Measurements from ENCODE around the gene GALNT2. TPM values are rescaled to one million over a fixed set of nuclear protein-coding genes. Genes with fewer than 3 reads are reported as not detected.
A peak's percentile ranks its signal among the peaks of the same experiment; 100 is the strongest.

GALNT2 gene
- total and polyA plus RNA-seq, 10 of the 15 experiments (the other 5 are each of a cell fraction or from before 2014, with no cell fraction given), result 0.52 to 27.7 (median 16.3) TPM

DNA sequence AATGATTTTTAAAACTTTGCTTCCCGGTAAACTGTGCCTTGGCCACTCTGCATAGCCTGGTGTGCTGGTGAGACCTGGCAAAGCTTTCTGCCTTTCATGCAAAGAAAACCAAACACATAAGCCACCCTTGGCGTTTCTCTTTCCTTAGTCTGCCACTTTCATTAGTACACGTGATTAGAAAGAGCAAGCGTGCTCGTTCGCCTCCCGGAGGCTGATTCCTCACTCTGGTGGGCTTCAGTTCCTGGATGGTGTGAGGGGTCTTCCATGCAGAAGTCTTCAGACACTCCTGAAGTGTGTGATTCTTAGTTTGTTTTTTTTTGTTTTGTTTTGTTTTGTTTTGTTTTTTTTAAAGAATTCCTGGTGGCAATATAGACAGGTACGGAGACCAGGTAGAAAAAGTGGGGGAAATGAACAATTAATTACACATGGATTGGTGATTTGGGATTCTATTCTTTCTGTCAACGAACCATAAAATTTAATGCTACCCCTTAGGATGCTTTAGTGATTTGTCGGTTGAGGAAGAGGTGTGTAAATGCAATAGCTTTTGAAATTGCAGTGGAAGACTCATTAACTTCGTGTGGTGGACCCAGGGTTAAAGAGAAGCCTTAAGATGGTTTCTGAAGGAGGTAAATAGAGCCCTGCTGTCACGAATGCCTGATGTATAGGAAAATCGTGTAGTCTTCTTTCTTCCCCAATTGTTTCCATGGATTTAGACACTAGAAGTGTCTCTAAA, 2.1 kb downstream of the GALNT2 start:
- ChIA-PET SMC1A (ENCODE audit: uncharacterized antibody, unreplicated experiment) (interaction anchor here (0.7 to 3.0 kb wide), 12 partner anchors 10 to 353 kb away, joined by 3 to 14 read pairs (median 4); no protein-coding TSS in a partner anchor), CTCF (interaction anchor here (0.7 to 2.7 kb wide), 6 partner anchors 41 to 408 kb away, joined by 3 to 9 read pairs (median 4); no protein-coding TSS in a partner anchor), RAD21 (ENCODE audit: unreplicated experiment) (interaction anchor here (0.9 to 2.4 kb wide), 6 partner anchors 25 to 84 kb away, joined by 3 to 12 read pairs (median 4); no protein-coding TSS in a partner anchor), POLR2A (interaction anchor here (0.6 to 1.6 kb wide), 5 partner anchors 10 to 54 kb away, joined by 3 to 5 read pairs (median 4); no protein-coding TSS in a partner anchor)
- Histone ChIP-seq H4K20me1 (ENCODE audit: control insufficient read depth, insufficient read depth) (peaks cover 3% of the 10 kb centered on the region; the same call in 1 of the 2 replicates), H3K9ac (ENCODE audit: control insufficient read depth, insufficient read depth, low read length) (peak overlapping the region; percentile 82), H3K27me3 (replicated peaks in 1 of 2; ENCODE audit: control insufficient read depth in 2 of 2, insufficient read depth in 2 of 2, low read length in 1 of 2) (no peaks in the 10 kb centered on the region), H3K36me3 (ENCODE audit: control insufficient read depth in 2 of 2, insufficient read depth in 2 of 2, low read length in 1 of 2) (no peaks in the 10 kb centered on the region), H3K27ac (ENCODE audit: control insufficient read depth, insufficient read depth) (no peak overlapping the region), H3K9me3 (replicated peaks; ENCODE audit: control insufficient read depth, insufficient read depth, low read length) (no peaks in the 10 kb centered on the region; the same call in 1 of the 3 replicates), H2AFZ (ENCODE audit: control insufficient read depth, low read depth, low read length) (no peak overlapping the region; the same call in 1 of the 2 replicates), H3K4me1 (ENCODE audit: control insufficient read depth, insufficient read depth, low read length) (no peaks in the 10 kb centered on the region; the same call in 1 of the 2 replicates), H3K4me3 (peak overlapping the region; percentile 96), H3K79me2 (ENCODE audit: control insufficient read depth, insufficient read depth, low read length) (peaks cover 54% of the 10 kb centered on the region), H3K4me2 (ENCODE audit: control insufficient read depth, insufficient read depth) (peak overlapping the region; percentile 81)
- in situ Hi-C loops (cut with MboI), result no loop called here
- DNase-seq (ENCODE audit: low read depth, low spot score), result no peak
- no peak for FAIRE-seq
- intact Hi-C loops (cut with micrococcal nuclease; ENCODE audit: unreplicated experiment), result loop anchor here (2.0 to 5.0 kb wide), 2 partner anchors 36 to 407 kb away; no protein-coding TSS in a partner anchor
- TSS peak; percentile 57 for BruUV-seq (replicated peaks)
- 43% methylated on average over 13 of the region's 13 CpGs for WGBS (ENCODE audit: insufficient coverage, insufficient replicate concordance, low lambda C conversion rate, missing lambda C conversion rate)
- peak; percentile 12 for ATAC-seq
- TF ChIP-seq, protein P1, sequence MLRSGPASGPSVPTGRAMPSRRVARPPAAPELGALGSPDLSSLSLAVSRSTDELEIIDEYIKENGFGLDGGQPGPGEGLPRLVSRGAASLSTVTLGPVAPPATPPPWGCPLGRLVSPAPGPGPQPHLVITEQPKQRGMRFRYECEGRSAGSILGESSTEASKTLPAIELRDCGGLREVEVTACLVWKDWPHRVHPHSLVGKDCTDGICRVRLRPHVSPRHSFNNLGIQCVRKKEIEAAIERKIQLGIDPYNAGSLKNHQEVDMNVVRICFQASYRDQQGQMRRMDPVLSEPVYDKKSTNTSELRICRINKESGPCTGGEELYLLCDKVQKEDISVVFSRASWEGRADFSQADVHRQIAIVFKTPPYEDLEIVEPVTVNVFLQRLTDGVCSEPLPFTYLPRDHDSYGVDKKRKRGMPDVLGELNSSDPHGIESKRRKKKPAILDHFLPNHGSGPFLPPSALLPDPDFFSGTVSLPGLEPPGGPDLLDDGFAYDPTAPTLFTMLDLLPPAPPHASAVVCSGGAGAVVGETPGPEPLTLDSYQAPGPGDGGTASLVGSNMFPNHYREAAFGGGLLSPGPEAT (IDR thresholded peaks at IDR 0.05; ENCODE audit: low read depth), result peak; percentile 33; the same call in 1 of the 2 replicates
- TF ChIP-seq NBN (IDR thresholded peaks at IDR 0.05) (peak; percentile 33; the same call in 1 of the 2 replicates), TCF12 (IDR thresholded peaks at IDR 0.05; ENCODE audit: low read depth, low read length) (no peak), WRNIP1 (IDR thresholded peaks at IDR 0.05; ENCODE audit: borderline replicate concordance, low read depth, low read length) (0 out of 2 replicates have a peak, but pooled peaks have one; percentile 18), CBFB (IDR thresholded peaks at IDR 0.05; ENCODE audit: low read depth) (no peak), MTA2 (IDR thresholded peaks at IDR 0.05; ENCODE audit: low read depth) (0 out of 2 replicates have a peak, but pooled peaks have one; percentile 15), STAT1 (conservative IDR thresholded peaks at IDR 0.05) (no peak), KLF5 (IDR thresholded peaks at IDR 0.05; ENCODE audit: partially characterized antibody) (no peak), ETV6 (conservative IDR thresholded peaks at IDR 0.05 in 1 of 2, IDR thresholded peaks at IDR 0.05 in 1 of 2; ENCODE audit: borderline replicate concordance in 1 of 2, low read depth in 1 of 2) (no peak)
- TF ChIP-seq, protein P2, sequence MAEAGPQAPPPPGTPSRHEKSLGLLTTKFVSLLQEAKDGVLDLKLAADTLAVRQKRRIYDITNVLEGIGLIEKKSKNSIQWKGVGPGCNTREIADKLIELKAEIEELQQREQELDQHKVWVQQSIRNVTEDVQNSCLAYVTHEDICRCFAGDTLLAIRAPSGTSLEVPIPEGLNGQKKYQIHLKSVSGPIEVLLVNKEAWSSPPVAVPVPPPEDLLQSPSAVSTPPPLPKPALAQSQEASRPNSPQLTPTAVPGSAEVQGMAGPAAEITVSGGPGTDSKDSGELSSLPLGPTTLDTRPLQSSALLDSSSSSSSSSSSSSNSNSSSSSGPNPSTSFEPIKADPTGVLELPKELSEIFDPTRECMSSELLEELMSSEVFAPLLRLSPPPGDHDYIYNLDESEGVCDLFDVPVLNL (IDR thresholded peaks at IDR 0.05; ENCODE audit: low read depth, low read length), result no peak
- TF ChIP-seq, protein P3, sequence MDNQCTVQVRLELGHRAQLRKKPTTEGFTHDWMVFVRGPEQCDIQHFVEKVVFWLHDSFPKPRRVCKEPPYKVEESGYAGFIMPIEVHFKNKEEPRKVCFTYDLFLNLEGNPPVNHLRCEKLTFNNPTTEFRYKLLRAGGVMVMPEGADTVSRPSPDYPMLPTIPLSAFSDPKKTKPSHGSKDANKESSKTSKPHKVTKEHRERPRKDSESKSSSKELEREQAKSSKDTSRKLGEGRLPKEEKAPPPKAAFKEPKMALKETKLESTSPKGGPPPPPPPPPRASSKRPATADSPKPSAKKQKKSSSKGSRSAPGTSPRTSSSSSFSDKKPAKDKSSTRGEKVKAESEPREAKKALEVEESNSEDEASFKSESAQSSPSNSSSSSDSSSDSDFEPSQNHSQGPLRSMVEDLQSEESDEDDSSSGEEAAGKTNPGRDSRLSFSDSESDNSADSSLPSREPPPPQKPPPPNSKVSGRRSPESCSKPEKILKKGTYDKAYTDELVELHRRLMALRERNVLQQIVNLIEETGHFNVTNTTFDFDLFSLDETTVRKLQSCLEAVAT (IDR thresholded peaks at IDR 0.05), result 0 out of 2 replicates have a peak, but pooled peaks have one; percentile 31
- TF ChIP-seq, protein P4, sequence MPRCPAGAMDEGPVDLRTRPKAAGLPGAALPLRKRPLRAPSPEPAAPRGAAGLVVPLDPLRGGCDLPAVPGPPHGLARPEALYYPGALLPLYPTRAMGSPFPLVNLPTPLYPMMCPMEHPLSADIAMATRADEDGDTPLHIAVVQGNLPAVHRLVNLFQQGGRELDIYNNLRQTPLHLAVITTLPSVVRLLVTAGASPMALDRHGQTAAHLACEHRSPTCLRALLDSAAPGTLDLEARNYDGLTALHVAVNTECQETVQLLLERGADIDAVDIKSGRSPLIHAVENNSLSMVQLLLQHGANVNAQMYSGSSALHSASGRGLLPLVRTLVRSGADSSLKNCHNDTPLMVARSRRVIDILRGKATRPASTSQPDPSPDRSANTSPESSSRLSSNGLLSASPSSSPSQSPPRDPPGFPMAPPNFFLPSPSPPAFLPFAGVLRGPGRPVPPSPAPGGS (IDR thresholded peaks at IDR 0.05; ENCODE audit: borderline replicate concordance, insufficient read depth, low read depth, low read length, poor library complexity, severe bottlenecking), result no peak
- TF ChIP-seq, protein P5, sequence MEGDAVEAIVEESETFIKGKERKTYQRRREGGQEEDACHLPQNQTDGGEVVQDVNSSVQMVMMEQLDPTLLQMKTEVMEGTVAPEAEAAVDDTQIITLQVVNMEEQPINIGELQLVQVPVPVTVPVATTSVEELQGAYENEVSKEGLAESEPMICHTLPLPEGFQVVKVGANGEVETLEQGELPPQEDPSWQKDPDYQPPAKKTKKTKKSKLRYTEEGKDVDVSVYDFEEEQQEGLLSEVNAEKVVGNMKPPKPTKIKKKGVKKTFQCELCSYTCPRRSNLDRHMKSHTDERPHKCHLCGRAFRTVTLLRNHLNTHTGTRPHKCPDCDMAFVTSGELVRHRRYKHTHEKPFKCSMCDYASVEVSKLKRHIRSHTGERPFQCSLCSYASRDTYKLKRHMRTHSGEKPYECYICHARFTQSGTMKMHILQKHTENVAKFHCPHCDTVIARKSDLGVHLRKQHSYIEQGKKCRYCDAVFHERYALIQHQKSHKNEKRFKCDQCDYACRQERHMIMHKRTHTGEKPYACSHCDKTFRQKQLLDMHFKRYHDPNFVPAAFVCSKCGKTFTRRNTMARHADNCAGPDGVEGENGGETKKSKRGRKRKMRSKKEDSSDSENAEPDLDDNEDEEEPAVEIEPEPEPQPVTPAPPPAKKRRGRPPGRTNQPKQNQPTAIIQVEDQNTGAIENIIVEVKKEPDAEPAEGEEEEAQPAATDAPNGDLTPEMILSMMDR (IDR thresholded peaks at IDR 0.05 in 2 of 3, conservative IDR thresholded peaks at IDR 0.05 in 1 of 3; ENCODE audit: control insufficient read depth in 2 of 3, extremely low read depth in 1 of 3, insufficient read depth in 1 of 3, low read depth in 3 of 3, low read length in 3 of 3), result peak in 2 of 3 experiments; percentile 8 to 17; a peak in 2 of 6 replicates
